VCaP (cell line): ENCODE measurements around the gene CCR5AS.
"Not testable (repeated sequence)": the region's sequence is repeated elsewhere in the genome, so short reads cannot be mapped to it uniquely, and the experiment has no call there.

Source experiments
- H3K27ac ChIP-seq: fragments of 450-650 bp; 2 replicates; pipeline ENCODE4 v1.5.1; 2017
- TF ChIP-seq, protein P1 (sequence below): fragments of 450-650 bp; conservative IDR thresholded peaks from 2 replicates; pipeline ENCODE4 v1.5.1; 2017; ENCODE audit warnings: mild to moderate bottlenecking, moderate library complexity

CCR5AS gene

DNA sequence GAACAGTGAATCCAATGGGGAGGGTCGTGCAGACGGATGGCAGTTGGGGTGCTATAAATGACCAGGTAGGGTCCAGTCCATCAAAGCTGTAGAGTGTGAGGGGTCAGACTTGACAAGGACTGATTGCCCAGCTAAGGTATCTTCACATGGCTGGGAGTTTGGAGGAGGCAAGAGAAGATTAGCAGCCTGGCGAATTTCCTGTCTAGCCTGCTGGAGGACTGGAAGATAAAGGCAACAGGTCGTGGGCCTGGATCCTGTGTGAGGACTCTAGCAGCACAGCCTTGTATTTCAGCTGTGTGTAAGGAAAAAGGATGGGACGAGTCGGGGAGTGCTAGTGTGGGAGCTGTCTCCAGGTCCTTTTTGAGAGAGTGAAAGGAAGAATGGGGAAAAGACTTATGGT, 17.6 kb downstream of the CCR5AS start:
- H3K27ac ChIP-seq, result no peak overlapping the region
- TF ChIP-seq, protein P1, sequence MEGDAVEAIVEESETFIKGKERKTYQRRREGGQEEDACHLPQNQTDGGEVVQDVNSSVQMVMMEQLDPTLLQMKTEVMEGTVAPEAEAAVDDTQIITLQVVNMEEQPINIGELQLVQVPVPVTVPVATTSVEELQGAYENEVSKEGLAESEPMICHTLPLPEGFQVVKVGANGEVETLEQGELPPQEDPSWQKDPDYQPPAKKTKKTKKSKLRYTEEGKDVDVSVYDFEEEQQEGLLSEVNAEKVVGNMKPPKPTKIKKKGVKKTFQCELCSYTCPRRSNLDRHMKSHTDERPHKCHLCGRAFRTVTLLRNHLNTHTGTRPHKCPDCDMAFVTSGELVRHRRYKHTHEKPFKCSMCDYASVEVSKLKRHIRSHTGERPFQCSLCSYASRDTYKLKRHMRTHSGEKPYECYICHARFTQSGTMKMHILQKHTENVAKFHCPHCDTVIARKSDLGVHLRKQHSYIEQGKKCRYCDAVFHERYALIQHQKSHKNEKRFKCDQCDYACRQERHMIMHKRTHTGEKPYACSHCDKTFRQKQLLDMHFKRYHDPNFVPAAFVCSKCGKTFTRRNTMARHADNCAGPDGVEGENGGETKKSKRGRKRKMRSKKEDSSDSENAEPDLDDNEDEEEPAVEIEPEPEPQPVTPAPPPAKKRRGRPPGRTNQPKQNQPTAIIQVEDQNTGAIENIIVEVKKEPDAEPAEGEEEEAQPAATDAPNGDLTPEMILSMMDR, result no peak

DNA sequence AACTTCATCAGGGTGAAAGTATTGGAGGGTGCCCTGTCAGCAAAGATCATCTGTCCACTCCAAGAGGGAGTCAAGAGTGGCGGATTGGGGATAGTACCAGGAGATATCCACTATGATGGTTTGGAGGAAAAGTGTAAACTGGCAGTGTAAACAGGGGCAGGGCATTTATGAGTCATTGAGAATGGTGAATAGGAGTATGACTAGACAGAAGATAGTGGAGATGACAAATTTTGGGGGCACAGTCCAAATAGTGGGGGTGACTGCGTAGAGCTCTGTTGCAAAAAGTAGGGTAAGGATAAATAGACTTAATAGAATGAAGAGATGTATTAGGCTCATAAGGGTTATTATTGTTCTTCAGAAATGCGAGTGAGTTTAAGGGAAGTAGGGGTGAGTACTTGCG, 18.0 kb downstream of the CCR5AS start:
- not testable (repeated sequence) for H3K27ac ChIP-seq

DNA sequence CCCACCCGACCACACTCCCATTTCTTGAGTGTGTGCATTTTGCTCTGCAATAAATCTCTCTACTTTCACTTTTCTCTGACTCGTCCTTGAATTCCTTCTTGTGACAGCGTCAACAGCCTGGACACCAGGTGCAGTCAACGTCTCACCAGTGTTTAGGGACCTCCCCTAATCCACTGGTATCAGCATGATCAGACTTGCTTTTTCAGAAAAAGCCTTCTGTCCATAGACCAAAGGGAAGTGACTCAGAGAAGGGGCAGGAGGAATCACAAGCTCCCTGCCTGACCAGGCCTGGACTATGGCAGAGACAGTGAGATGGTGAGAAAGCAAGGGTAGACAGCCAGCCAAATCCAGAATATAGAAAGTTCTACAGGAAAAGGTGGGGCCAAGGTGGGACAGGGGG, 20.7 kb downstream of the CCR5AS start:
- H3K27ac ChIP-seq, result no peak overlapping the region

DNA sequence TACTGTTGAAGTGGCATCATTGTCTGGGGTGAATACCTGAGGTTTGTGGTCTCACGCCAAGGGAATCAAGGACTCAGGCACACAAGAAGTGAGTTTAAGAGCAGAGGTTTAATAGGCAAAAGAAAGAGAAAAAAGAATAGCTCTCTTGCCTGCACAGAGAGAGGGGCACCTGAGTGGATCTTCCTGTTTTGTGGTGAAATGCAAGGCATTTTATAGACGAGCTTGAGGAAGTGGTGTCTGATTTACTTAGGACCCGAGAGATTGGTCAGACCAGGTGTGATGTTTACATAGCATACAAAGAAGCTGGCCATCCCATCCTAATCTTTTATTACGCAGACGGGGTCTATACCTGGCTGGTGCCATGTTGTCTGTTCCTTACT, 22.9 kb downstream of the CCR5AS start:
- TF ChIP-seq, protein P1, result no peak
- peak overlapping the region; percentile 63 for H3K27ac ChIP-seq

More for the DNA sequence above, 20.7 kb downstream of the CCR5AS start:
- TF ChIP-seq, protein P1, result no peak

DNA sequence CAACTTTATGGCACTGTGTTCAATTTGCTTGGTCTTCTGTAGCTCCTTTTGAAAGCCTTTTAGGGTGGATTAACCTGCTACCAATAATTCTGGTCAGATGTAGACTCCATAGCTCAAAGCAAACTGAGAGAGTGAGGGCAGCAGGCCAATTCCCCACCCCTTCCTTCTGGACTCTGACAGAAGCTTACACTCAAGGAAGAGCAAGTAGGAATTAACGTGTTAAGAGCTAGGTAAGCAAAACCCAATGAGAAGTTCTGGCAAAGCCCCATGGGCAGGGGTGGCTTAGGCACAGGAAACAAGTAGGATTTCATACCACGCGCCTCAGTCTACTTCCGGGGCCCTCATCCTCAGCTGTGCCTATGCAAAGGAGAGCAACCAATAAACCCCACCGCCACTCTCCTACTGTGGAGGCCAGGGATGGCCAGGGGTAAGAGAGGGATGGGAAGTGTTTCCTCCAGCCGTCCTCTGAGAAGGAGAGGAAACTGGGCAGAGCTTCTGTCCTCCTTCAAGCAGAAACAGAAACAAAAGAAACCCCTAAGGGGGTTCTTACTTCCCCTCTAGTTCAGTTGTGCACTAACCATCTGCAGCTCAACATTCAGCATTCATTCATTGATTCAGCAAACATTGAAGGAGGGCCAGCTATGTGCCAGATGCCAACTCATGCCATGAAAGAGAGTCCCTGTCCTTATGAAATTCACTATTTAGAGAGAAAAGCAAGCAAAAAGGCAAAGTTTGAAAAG, 23.5 kb downstream of the CCR5AS start:
- H3K27ac ChIP-seq, result peak overlapping the region; percentile 63
- TF ChIP-seq, protein P1, result no peak

DNA sequence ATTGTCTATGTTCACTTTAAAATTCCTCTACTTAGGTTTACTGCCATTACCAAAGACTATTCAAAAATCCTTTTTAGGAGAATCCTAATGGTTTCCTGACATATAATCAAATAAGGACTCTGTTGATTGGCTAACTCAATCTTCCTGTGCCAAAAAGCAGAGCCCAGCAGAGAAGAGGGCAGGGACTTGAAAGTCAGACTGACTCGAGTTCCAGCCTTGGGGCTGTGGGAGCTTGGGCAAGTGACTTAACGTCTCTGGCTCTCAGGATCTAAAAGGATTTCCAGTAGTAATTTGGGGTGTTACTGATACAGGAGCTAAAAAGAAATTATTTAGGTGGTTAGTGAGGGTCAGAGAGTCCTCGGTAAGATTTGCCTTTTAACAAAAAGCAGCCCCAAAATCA, 25.2 kb downstream of the CCR5AS start:
- H3K27ac ChIP-seq, result peak overlapping the region; percentile 63
- TF ChIP-seq, protein P1, result no peak

DNA sequence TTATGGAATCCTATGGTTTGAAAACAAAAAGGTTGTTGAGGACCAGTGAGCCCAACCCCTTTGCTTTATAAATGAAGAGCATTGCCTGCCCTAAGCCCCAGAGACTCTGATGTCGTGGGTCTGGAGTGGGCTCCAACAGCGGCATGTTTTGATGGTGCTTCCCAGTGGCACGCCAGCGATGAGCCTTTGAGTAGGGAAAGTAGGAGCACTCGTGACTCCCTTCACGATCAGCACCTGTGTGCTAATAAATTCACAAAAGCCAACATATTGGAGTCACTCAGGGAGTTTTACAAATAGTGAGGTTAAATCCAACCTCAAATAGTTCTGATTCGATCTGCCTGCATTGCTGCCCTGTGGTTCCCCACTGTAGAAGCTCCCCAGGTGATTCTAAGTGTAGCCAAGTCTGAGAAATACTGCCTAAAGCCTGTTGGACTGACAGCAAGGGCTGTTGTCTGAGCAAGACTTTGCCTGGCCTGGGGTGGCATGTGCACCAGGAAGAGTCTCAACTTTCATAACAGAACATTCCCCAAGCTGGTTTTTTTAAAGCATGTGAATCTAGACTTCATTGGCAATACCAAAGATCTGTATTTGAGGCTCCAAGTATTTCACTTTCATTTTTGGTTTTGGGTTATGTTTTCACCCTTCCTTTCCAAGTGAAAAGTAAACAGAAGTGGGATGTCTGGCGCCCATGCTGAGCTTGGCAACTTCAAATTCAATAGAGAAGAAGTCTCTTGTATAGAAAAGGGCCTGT, 26.2 kb downstream of the CCR5AS start:
- TF ChIP-seq, protein P1, result no peak
- peak overlapping the region; percentile 10; the same call in 1 of the 2 replicates for H3K27ac ChIP-seq

DNA sequence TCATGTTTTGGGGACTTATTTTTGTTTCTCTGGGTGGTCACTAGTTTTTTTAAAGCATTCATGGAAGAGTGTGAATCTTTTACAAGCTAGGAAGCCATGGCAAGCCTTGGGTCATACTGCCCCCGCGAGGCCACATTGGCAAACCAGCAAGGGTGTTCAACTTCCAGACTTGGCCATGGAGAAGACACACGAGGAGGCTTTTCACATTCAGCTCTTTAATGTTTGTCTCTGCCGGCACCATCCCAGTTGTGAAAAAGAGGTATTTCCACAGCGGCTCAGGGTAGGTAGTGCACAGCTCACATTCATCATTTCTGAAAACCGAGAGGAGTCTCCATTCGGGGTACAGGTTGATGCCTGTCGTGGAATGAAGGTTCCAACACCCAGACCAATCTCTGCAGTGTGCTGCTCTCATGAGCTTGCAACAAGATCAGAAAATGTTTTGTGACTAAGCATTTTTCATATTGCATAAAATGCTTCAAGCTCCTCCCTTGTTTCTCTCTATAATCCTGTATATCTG, 28.4 kb downstream of the CCR5AS start:
- TF ChIP-seq, protein P1, result peak; percentile 81
- no peak overlapping the region for H3K27ac ChIP-seq
